PC-9 (cell line): Measurements from ENCODE around the gene SPINK2.

Experiments
- EZH2 ChIP-seq: fragments of 200-600 bp; sonication (generic); IDR thresholded peaks from 2 replicates; pipeline ENCODE4 v1.8.0; 2017; ENCODE audit warnings: antibody characterized with exemption, low read depth
- TF ChIP-seq, protein P1 (sequence below): fragments of 200-600 bp; sonication (generic); conservative IDR thresholded peaks from 2 replicates; pipeline ENCODE4 v1.6.1; 2017; ENCODE audit warnings: mixed run types, antibody characterized with exemption, mild to moderate bottlenecking, moderate library complexity

DNA sequence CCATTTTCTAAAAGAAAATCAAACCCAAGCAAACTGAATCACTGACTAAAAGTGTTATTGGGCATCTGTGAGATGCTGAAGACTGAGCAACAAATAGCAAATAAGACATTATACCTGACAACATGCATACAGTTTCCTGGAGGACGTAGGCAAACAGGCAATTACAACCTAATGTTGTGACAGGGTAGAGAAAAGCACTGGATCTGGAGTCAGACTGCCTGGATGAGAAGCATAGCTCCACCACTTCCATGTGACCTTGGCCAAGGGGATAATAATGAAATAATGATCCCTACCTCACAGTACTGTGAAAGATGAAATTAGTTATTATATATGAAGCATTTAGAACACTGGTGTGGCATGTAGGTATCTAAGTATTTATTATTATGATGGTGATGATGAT, 2.7 kb downstream of the SPINK2 start:
- TF ChIP-seq, protein P1, sequence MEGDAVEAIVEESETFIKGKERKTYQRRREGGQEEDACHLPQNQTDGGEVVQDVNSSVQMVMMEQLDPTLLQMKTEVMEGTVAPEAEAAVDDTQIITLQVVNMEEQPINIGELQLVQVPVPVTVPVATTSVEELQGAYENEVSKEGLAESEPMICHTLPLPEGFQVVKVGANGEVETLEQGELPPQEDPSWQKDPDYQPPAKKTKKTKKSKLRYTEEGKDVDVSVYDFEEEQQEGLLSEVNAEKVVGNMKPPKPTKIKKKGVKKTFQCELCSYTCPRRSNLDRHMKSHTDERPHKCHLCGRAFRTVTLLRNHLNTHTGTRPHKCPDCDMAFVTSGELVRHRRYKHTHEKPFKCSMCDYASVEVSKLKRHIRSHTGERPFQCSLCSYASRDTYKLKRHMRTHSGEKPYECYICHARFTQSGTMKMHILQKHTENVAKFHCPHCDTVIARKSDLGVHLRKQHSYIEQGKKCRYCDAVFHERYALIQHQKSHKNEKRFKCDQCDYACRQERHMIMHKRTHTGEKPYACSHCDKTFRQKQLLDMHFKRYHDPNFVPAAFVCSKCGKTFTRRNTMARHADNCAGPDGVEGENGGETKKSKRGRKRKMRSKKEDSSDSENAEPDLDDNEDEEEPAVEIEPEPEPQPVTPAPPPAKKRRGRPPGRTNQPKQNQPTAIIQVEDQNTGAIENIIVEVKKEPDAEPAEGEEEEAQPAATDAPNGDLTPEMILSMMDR = no peak
- no peak for TF ChIP-seq EZH2
